HG02763 (cell line): ENCODE results near the gene CLIC5.

Experiments
- ATAC-seq: cut with Tn5 transposase; IDR thresholded peaks from one replicate; pipeline ENCODE4 v1.9.1; 2021; ENCODE audit warnings: mild to moderate bottlenecking, moderate library complexity; ENCODE audit not compliant: unreplicated experiment

Gene CLIC5

DNA sequence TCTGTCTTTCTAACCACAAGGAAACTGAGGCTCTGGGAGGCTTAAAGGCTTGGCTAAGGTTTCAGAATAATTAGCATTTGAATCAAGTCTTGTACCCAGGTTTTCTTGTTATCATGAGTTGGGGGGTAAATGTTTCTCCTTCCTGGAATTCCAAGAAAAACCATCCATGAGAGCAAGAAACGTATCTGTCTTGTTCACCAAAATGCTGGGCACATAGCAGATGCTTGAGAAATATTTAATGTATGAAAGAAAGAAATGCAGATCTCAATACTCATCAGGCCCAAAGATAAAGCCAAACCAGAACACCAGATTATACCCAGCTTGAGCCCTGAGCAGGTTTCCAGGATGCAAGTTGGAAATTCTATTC, 164.6 kb downstream of the CLIC5 start:
- no peak for ATAC-seq

DNA sequence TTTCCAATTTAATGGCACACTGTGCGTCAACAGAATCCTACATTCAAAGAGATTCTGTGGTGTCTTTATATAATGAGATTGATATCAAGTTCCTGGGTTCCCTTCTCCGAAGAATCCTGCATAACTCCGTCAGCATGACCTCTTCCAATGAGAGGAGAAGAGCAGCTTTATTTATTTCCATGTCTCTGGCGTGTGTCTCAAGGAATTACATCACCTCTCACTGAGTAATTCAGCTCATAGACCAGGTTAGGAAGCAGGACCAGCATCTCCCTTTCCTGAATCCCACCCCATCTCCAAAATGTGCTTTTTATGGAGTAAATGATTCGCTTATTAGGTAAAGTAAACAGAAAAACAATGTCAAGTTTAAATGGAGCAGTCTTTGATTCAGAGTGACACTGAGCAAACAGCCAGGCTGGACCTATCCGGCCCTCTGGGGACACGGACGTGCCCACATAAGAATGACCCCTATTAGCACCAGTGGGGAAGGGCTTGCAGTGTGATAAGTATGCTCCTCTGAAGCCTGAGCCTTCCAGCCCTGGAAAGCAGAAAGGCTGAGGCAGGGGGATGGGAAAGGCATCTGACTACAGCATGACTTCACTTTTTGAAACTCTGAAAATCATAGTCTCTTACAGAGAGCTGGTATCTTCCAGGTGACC, 165.2 kb downstream of the CLIC5 start:
- no peak for ATAC-seq

DNA sequence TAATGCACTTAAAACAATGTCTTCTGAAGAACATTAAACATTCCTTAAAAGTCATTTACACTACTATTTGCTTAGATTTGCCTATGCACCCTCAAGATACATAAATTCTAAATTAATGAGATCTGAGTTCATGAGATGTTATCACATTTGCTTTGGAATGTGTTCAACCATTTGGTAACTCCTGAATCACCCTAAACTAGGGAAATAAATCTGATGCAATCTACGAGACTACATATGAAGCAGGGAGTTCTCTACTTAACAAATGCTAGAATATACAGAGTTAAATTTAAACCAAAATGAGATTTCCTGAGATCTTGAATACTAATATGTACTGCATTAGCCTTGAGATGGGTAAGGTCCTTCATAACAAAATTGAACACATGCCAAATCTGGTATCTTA, 170.1 kb downstream of the CLIC5 start:
- no peak for ATAC-seq

DNA sequence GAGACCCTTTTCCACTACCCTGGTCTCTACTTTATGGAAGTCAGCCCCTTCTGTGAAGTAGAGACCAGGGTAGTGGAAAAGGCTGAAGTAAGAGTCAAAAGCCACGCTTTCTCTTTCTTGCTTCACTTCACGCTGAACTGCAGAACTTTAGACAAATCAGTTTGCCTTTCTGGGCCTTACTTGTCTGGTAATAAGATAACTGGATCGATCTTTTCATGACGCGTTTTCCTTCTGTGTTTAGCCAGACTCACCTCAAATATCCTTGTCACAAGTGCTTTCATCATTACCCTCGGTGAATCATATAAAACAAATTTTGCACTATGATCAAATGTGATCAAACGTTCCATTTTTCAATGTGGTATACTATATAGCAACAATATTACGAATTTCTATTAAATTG, 170.7 kb downstream of the CLIC5 start:
- ATAC-seq, result no peak

DNA sequence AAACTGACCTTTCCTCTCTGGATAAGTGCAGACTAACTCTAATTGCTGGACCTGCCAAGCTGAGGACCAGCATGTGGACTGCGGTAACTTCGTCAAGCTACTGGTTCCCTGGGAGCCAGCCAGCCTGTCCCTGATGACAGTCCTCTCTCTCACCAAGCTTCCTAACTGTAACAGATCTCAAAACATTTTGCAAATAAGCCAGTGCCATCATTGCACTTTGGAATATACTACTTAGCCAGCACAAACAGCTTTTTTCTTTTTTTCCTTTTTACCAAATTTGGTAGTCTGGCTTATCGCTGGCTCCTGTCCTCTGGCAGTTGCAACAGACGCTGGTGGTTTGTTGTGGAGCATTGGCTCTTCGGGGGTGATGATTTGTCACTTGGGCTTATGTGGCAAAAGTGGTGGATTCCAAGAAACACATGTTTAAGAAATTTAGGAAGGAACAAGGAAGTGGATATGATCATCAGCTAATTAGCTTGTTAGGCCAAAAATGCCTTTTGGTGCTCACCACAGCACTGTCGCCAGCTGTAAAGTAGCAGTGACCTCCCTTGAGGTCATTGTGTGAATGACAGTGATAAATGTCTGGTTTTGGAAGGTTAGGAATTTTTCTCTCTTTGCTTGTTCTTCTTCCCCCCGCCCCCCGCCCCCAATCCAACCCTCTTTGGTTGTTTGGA, 171.7 kb downstream of the CLIC5 start:
- no peak for ATAC-seq

DNA sequence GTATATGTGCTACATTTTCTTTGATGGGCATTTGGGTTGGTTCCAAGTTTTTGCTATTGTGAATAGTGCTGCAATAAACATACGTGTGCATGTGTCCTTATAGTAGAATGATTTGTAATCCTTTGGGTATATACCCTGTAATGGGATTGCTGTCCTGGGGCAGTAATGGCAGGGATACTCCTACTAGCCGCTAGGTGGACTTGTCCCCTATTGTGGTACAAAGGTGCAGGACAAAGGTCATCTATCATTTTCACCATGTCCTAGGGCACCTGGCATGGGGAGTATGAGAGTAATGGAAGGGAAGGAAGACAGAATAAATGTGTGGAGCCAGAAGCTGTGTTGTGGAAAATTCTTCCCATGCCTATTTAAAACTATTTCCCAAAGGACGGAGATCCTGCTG, 174.6 kb downstream of the CLIC5 start:
- ATAC-seq, result no peak

DNA sequence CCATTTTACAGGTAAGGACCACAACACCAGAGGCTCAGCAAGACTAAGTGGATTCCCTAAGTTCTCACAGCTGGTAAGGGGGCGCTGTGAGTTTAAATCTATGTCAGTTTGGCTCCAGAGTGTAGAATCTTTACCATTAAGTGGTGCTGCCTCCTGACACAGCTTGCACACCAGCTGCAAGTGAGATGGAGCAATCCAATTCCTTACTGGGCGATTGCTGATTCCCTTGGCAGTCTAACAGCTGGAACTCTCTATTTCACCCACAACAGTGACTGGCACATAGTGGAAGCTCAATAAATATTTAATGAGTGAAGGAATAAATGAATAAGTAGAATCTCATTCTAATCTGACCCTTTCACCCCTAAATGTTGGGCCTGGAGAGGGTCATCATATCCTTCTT, 176.7 kb downstream of the CLIC5 start:
- ATAC-seq, result no peak

DNA sequence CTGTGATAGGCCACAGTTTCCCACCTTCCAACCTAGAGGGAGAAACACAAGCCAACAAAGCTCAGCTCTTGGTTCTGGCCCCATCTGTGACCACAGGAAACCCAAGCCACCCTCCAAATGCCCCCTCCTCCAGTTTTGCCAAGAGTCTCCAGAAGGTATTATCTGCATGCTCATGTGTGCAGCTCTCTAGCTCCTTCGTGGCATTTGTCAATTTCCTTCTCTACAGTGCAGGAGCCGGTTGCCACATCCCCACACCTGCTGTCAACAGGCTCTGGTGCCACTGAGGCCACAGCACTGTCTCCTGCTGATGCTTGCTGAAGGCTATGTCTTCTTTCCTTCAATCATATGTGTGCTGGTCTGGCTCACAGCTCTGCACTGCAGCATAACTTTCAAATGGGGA, 177.2 kb downstream of the CLIC5 start:
- no peak for ATAC-seq

DNA sequence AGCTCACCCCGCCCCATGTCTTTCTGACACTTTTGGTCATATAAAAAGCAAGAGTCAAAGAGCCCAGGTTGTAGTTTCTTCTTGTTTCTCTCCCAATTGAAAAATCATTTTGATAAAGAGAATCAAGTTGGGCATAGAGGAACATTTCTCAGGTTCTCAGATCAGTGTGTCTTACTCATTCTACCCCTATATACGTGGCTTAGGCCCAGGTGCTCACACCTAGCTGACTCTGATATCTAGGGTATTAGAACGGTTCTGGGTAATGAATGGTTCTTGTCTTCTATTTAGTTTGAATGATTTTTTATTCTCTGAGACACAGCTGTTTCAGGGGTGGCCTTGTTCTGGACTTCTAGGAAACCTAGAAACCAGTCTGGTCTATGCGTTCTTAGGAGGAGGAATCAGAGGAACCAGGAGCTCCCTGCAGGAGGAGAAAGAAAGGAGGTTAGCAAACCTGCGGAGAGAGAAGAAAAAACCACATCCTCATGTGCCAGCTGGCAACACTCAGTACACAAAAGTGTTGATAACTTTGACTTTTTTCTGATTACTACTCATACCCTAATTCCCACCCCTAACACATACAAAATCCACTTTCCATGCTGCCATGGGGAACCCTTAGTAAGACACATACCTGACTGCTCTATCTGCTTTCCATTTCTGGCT, 178.0 kb downstream of the CLIC5 start:
- no peak for ATAC-seq

GRCh38 chr6:45836984-45837383, 178.7 kb downstream of the CLIC5 start:
- ATAC-seq, result no peak

- no peak for ATAC-seq
These were observed 179.2 kb downstream of the CLIC5 start for GRCh38 chr6:45836438-45836824.

- no peak for ATAC-seq
These were observed 179.8 kb downstream of the CLIC5 start for GRCh38 chr6:45835721-45836437.

DNA sequence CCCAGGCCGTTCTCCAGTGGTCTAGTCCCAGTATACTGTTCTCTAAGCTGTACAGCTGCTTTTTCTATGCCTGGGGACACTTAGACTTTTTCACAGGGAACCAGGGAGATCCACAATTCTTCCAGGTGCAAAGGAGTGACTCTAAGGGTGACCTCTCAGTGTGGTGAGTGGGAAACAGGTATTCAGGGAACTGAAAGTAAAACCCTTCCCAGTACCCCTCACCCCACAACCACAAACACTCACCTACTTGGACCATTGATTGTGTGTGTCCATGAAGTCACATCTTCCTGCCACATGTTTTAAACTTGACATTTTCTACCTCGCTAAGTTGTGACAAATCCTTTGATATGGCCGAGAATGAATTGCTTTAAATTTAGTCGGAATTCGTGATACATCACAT, 183.6 kb downstream of the CLIC5 start:
- ATAC-seq, result no peak
